HG03571 (cell line): ENCODE data around the gene SLC15A3.
"Not testable (repeated sequence)": the region's sequence is repeated elsewhere in the genome, so short reads cannot be mapped to it uniquely, and the experiment has no call there.

ENCODE experiments used
- ATAC-seq: cut with Tn5 transposase; IDR thresholded peaks from one replicate; pipeline ENCODE4 v1.9.1; 2021; ENCODE audit not compliant: unreplicated experiment

The SLC15A3 gene

DNA sequence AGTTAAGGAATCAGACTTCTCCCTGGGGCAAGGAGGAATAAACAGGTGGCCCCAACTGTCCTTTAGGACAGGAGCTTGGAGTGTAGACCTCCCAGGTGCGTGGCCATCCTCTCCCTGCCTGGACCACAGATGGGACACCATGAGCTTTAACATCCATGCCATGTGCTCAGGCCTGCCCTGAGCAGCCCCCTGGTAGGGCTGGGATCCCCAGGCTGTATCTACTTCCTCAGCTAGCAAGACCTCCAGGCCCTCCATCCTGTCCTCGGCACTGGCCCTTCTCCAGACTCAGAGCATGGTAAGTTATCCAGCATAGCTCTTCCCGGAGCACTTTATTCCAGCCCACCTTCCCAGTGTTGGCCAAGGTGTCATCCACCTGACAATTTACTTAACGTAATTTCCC, 25.2 kb upstream of the SLC15A3 start:
- ATAC-seq = no peak

GRCh38 chr11:60974726-60975125, 22.8 kb upstream of the SLC15A3 start:
- ATAC-seq = no peak

GRCh38 chr11:60974316-60974715, 22.3 kb upstream of the SLC15A3 start:
- not testable (repeated sequence) for ATAC-seq

DNA sequence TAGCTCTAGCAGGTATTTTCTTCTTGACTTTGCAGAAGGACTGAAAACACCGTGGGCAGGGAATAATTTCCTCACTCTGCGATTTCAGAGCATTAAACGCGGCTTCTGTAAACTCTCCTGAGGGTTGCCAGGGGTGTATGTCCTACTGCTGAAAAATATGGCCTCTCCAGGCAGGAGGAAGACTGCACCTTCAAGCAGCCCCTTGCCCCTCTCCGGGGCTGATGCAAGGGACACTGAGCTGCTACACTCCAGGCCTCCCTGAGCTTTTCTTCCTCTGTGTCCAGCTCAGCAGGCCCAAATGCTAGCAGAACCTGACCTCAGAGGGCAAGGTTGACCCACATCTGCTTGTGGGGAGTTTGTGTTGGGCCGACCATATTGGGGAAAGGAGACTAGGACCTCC, 21.7 kb upstream of the SLC15A3 start:
- ATAC-seq = no peak

DNA sequence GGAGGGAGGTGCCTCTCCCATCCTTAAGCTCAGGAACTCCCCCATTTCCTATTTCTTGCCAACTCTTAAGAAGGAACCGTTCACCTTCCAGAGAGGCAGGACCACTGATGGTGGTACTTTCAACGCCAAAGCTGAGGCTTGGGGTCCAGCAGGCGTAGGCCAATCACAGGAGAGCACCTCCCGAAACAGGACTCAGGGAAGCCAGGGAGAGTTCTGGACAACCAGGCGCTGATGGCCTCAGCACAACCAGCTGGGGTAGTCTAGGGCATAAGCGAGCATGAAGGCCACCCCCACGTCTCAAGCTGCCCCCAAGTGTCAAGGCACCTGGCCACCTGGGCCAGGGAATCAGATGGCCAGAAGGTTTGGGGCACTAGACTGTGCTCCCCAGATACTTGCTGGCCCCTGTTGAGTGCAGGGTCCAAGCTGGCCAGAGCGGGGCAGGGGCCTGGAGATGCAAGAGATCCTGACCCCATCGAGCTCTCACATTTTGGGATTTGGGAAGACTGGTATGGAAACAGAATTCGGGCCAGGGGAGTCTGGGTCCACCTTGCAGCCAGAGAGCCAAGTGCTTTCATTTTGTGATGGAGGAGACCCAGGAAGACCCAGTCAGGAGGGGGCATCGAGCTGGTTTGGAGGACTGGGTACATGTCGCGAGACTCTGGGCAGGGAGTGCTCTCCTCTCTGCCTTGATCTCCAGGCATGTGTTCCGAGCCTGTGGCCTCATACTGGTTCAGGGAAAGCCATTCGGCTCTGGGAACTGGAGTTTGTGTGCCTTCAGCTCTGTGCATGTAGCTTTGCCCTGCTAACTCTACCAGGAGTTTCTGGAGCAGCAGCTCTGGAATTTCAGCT, 20.4 kb upstream of the SLC15A3 start:
- no peak for ATAC-seq

DNA sequence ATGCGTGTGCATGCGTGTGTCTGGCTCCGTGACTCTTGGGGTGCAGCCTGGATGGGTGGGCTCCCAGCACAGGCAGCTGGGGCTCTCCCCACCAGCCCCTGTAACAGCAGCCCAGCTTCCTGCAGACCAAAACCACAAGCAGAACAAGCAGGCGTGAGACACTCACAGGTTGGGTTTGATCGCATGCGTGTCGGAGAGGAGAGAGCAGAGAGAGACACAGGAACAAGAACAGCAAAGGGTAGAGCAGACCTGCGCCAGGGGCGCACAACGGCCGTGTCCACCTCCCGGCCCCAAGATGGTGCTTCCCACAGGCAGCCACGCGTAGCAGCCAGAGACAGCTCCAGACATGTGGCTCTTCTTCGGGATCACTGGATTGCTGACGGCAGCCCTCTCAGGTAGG, 19.5 kb upstream of the SLC15A3 start, which contains the start of gene CD6:
Gene CD6, plus strand, starts transcription at position 161 of the 400 bp plus-strand sequence. Its CDS starts 186 bp downstream, at position 347.
- ATAC-seq = no peak

GRCh38 chr11:60970890-60971289, 18.9 kb upstream of the SLC15A3 start:
- ATAC-seq = no peak

DNA sequence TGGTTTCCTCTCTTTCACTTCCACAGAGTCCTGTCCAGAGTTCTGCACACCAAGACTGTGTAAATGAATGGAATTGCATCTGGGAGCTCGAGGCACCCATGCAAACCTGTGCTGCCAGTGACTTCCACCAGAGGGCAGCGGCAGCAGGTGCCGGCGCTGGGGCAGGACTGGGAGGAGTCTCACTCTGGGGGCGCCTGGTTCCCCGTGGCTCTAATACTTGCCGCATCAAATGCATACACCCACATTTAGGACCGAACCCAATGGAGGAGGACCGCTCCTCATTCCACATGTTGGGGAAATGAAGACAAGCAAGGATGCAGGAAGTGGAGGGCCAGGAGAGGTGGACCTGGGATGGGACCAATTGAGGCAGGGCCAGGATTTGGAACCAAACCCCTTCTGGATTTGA, 18.4 kb upstream of the SLC15A3 start:
- no peak for ATAC-seq

DNA sequence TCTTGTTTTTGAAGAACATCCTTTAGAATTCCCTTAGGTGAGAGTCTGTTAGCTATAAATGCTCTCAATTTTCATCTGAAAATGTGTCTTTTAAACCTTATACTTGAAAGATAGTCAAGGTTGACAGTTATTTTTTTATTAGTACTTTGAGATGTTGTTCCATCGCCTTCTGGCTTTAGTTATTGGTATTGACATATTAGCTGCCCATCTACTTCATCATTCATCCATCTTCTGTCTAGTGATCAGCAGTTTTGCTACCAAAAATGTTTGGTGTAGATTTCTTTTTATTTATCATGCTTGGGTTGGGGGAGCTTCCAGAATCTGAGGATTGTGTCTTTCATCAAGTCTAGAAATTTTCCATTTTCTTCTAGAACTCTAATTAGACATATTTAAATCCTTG, 16.2 kb upstream of the SLC15A3 start:
- ATAC-seq = no peak

GRCh38 chr11:60966890-60967289, 14.9 kb upstream of the SLC15A3 start:
- no peak for ATAC-seq

DNA sequence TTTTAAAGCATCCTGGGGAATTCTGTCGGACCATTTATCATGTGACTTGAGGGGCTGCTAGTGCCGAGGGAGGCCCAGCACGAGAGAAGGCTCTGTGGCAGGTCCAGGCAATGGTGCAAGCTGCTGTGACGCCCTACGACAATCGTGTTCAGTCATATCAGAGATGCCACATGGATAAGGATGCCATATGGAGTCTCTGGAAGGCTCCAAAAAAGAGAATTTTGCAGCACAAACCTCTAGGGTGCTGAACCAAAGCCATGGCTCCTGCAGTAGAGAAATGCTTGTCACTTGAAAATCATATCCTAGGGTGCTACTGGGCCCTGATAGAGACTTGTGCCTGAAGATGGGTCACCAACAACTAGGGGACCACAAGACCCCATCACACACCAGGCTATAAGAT, 12.8 kb upstream of the SLC15A3 start:
- ATAC-seq = no peak

DNA sequence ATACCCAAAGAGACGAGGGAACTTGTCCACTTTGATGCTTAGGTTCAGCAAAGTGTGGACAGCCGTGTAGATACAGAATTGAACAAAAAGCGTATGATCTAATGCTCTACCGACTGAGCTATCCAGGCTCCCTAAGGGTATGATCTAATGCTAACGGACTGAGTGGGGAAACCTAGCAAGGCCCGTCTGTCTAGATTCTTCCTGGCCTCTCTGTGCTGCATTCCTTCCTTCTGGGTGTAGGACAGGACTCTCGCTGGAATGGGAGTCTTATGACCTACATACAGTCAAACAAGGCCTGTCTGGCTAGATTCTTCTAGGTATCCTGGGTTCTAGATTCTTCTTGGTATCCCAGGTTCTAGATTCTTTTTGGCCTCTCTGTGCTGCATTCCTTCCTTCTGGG, 8.4 kb upstream of the SLC15A3 start:
- no peak for ATAC-seq

GRCh38 chr11:60959431-60959830, 7.5 kb upstream of the SLC15A3 start:
- ATAC-seq = no peak

DNA sequence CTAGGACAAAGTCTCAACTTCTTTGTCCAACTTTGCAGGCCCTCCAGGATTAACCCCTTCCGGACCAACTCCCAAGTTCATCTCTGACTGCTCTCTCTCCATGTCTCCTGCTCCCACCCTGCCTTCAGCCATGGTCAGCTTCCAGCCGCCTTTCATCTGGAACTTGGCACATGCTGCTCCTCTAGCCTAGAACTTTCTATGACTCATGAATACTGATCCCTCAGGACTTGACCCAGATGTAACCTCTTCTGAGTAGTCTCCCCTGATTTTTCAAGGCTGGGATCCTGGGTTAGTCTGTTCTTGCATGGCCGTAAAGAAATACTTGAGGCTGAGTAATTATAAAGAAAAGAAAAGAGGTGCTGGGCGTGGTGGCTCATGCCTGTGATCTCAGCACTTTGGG, 5.2 kb upstream of the SLC15A3 start:
- no peak for ATAC-seq

DNA sequence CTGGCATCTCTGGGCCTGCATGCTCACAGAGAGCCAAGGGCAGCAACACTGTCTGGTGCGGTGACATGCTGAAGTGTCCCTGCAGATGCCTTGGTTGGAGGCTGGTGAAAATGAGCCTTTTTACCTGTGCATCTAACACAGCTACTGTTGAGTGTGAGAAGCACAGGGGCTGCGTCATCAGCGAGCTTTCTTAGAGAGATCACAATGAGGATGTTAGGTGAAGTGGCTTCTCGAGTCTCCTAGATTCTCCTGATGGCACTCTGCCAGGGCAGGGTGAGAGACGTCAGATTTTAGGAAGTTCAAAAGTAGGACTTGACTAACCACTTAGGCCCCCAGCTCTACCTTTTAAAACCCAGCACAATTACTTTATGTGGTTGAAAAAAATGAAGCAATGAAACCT, 3.6 kb upstream of the SLC15A3 start:
- no peak for ATAC-seq

GRCh38 chr11:60954421-60954820, 2.4 kb upstream of the SLC15A3 start:
- ATAC-seq = no peak

DNA sequence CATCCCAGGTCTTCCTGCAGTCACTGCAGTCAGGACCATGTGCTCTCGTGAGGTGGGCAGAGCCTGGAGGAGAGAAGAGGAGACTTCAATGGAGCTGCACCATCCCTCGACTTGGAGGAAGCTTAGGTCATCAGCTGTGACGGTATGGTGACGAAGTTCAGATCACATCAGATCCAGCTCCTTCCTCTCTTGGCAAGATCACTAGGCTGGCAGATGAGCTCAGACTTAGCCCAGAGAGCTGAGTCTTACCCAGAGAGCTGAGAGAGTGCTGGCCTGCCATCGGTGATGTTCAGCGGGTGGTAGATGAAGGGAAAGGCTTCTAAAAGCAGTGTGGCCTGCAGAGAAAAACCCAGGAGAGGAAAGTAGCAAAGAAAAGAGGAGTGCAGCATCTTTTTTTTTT, 1.8 kb upstream of the SLC15A3 start:
- no peak for ATAC-seq

GRCh38 chr11:60952742-60953170, 780 bp upstream of the SLC15A3 start:
- ATAC-seq = no peak

DNA sequence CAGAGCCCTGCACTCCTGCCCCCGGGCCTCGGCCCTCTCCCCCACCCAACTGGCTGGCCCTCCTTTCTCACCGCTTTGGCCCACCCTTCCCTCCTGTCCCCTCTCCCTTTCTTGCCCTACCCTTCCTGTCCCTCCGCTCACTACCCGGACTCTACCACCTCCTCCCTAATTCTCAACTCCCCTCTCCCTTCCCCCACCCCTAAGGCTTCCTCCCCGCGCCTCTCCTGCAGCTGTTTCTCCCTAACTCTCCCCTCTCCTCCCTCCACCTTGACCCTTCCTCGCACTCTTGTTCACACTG, 421 bp downstream of the SLC15A3 start:
- no peak for ATAC-seq

DNA sequence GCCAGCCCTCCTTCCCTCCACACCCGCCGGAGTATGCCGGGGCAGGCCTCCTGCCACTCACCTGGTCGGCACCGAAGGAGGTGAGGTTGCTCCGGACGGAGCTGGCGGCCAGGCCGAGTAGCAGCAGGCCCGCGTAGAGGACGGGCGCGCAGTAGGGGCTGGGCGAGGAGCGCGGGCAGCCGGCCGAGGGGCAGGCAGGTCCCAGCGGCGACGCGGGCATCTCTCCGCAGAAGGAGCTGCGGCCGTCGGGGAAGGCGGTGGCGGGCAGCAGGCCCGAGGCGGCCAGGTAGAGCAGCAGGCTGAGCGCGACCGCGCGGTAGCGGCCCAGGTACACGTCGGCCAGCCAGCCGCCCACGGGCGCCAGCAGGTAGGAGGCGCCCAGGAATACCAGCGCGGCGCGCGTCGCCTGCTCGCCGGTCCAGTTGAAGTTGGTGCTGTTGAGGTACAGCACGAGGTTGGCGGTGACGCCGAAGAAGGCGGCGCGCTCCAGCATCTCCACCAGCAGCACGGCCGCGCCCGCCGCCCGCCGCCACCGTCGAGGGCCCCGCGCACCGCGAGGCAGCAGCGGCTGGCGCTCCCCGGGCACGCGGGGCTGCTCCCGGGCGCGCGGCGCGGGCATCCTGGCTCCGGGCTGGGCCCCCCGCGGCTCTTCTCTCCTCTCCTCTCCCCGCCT, 907 bp downstream of the SLC15A3 start:
- no peak for ATAC-seq

GRCh38 chr11:60950024-60950423, 2.0 kb downstream of the SLC15A3 start:
- ATAC-seq = no peak

- no peak for ATAC-seq
These were observed 3.7 kb downstream of the SLC15A3 start for GRCh38 chr11:60948250-60948649.

DNA sequence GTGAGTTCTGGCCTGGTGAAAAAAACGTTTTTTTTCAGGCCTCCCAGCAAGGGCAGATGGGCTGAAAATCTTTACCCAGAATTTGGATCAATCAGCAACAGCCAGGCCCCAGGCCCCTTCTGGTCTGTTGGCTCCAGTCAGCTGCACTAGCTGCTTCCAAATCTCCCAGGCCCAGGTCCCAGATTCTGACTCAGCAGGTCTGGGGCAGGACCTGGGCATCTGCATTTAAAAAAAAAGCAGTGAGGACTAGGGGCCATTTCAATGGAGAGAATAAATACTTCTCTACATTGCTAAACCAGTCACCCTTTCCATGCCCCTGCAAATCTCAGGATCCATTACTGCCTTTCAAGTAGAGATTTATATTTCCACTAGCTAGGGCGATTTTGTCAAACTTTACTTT, 4.3 kb downstream of the SLC15A3 start:
- ATAC-seq = no peak
